GM12878 (cell line): Measurements from ENCODE around the gene SHC3. TPM values are rescaled to one million over a fixed set of nuclear protein-coding genes. Genes with fewer than 3 reads are reported as not detected.

Experiments used
- ATAC-seq: fragments of 200-7000 bp; cut with Tn5 transposase; 3 replicates; pipeline ENCODE4 v1.9.1; 2020; ENCODE audit warnings: mild to moderate bottlenecking, moderate library complexity
- BruUV-seq: library from RNA; stranded (reverse); fragments of 400-500 nt; replicated peaks from 2 replicates; lab custom pipeline; 2021; lab: Mats Ljungman, UMichigan
- CTCF ChIA-PET: fragments of 300-600 bp; sonication (Branson Sonifier 250); formaldehyde crosslinking; extraction: SDS; loops from one replicate; lab custom pipeline; 2021; ENCODE audit warnings: inconsistent platforms; lab: Yijun Ruan, JAX
- POLR2A ChIA-PET: fragments of 350-600 bp; formaldehyde crosslinking; extraction: SDS; loops from one replicate; lab custom pipeline; 2021; ENCODE audit warnings: inconsistent platforms; lab: Charles Lee
- RAD21 ChIA-PET: fragments of 300-600 bp; sonication (Branson Sonifier 250); formaldehyde crosslinking; loops from one replicate; lab custom pipeline; 2023; ENCODE audit warnings: antibody characterized with exemption; ENCODE audit not compliant: unreplicated experiment; lab: Charles Lee
- SMC1A ChIA-PET: fragments of 300-600 bp; sonication (Branson Sonifier 250); formaldehyde crosslinking; loops from one replicate; lab custom pipeline; 2023; ENCODE audit not compliant: unreplicated experiment, uncharacterized antibody; lab: Charles Lee
- DNase-seq: peaks from one replicate; pipeline ENCODE4 v3.0.0-alpha.2; 2011; ENCODE audit warnings: low read depth, low spot score
- FAIRE-seq: peaks from 3 replicates; lab custom pipeline; 2011; peaks lifted over from hg19 to GRCh38; lab: Jason Lieb, UNC
- H2AFZ ChIP-seq: 2 replicates; pipeline ENCODE4 v1.6.0; 2011; ENCODE audit warnings: low read depth, low read length, control low read depth; ENCODE audit not compliant: control insufficient read depth
- H3K27ac ChIP-seq: 2 replicates; pipeline ENCODE4 v1.5.1; 2011; ENCODE audit warnings: control low read depth; ENCODE audit not compliant: control insufficient read depth, insufficient read depth
- H3K27me3 ChIP-seq, 2 experiments: replicated peaks in 1 of 2; 2 replicates each; pipeline versions ENCODE4 v1.6.0 to v1.6.1; 2011; ENCODE audit warnings: low read length in 1 of 2; ENCODE audit not compliant: control insufficient read depth in 2 of 2, insufficient read depth in 2 of 2
- H3K36me3 ChIP-seq, 2 experiments: 2 replicates each; pipeline ENCODE4 v1.5.1; 2011; ENCODE audit warnings: low read length in 1 of 2; ENCODE audit not compliant: control insufficient read depth in 2 of 2, insufficient read depth in 2 of 2
- H3K4me1 ChIP-seq: 2 replicates; pipeline ENCODE4 v1.6.1; 2011; ENCODE audit warnings: mild to moderate bottlenecking, low read length, moderate library complexity, mixed read lengths; ENCODE audit not compliant: control insufficient read depth, insufficient read depth
- H3K4me2 ChIP-seq: 2 replicates; pipeline ENCODE4 v1.6.0; 2011; ENCODE audit warnings: control low read depth; ENCODE audit not compliant: control insufficient read depth, insufficient read depth
- H3K4me3 ChIP-seq: fragments of 200-600 bp; sonication (generic); 2 replicates; pipeline ENCODE4 v1.5.1; 2016
- H3K79me2 ChIP-seq: 2 replicates; pipeline ENCODE4 v1.6.0; 2011; ENCODE audit warnings: low read length; ENCODE audit not compliant: control insufficient read depth, insufficient read depth
- H3K9ac ChIP-seq: 2 replicates; pipeline ENCODE4 v1.8.0; 2011; ENCODE audit warnings: low read length, control low read depth, mixed read lengths; ENCODE audit not compliant: control insufficient read depth, insufficient read depth
- H3K9me3 ChIP-seq: replicated peaks from 3 replicates; pipeline ENCODE4 v1.5.1; 2011; ENCODE audit warnings: mild to moderate bottlenecking, low read length; ENCODE audit not compliant: control insufficient read depth, insufficient read depth
- H4K20me1 ChIP-seq: 2 replicates; pipeline ENCODE4 v1.6.0; 2011; ENCODE audit not compliant: control insufficient read depth, insufficient read depth
- CHD4 ChIP-seq: fragments of 200-600 bp; sonication (generic); IDR thresholded peaks from 2 replicates; pipeline ENCODE4 v1.6.1; 2016; ENCODE audit warnings: mild to moderate bottlenecking
- DPF2 ChIP-seq: fragments of 450-650 bp; IDR thresholded peaks from 2 replicates; pipeline ENCODE4 v1.6.1; 2017; ENCODE audit warnings: mild to moderate bottlenecking
- EZH2 ChIP-seq: IDR thresholded peaks from 2 replicates; pipeline ENCODE4 v1.6.1; 2012; ENCODE audit warnings: low read depth, mild to moderate bottlenecking, control low read depth, inconsistent platforms, low read length, borderline replicate concordance; ENCODE audit not compliant: control insufficient read depth
- FOXK2 ChIP-seq: fragments of 450-650 bp; IDR thresholded peaks from 2 replicates; pipeline ENCODE4 v1.6.1; 2017; ENCODE audit warnings: mild to moderate bottlenecking, moderate library complexity
- GABPA ChIP-seq: IDR thresholded peaks from 2 replicates; pipeline ENCODE4 v1.6.1; 2014; ENCODE audit warnings: antibody characterized with exemption, low read depth, mild to moderate bottlenecking, inconsistent platforms
- HDAC6 ChIP-seq: fragments of 200-600 bp; sonication (generic); IDR thresholded peaks from one replicate; pipeline ENCODE4 v1.8.0; 2017; ENCODE audit warnings: antibody characterized with exemption; ENCODE audit not compliant: unreplicated experiment
- KAT2A ChIP-seq: conservative IDR thresholded peaks from 2 replicates; pipeline ENCODE4 v1.6.1; 2011; ENCODE audit warnings: low read depth, low read length; ENCODE audit not compliant: control insufficient read depth
- LARP7 ChIP-seq: fragments of 450-650 bp; IDR thresholded peaks from 2 replicates; pipeline ENCODE4 v1.6.1; 2017; ENCODE audit warnings: mild to moderate bottlenecking
- MTA2 ChIP-seq: fragments of 450-650 bp; IDR thresholded peaks from 2 replicates; pipeline ENCODE4 v1.6.1; 2016; ENCODE audit warnings: low read depth, mild to moderate bottlenecking, moderate library complexity
- MXI1 ChIP-seq: fragments of 150-350 bp; IDR thresholded peaks from 2 replicates; pipeline ENCODE4 v1.6.1; 2011; ENCODE audit warnings: low read depth, mild to moderate bottlenecking, inconsistent platforms, low read length, improper control_type of control experiment
- NFXL1 ChIP-seq: fragments of 450-650 bp; IDR thresholded peaks from 2 replicates; pipeline ENCODE4 v1.6.1; 2017; ENCODE audit warnings: antibody characterized with exemption, mild to moderate bottlenecking, borderline replicate concordance
- NRF1 ChIP-seq: conservative IDR thresholded peaks from 2 replicates; pipeline ENCODE4 v1.6.1; 2011; ENCODE audit warnings: mild to moderate bottlenecking, low read depth, low read length, improper control_type of control experiment
- RAD21 ChIP-seq: IDR thresholded peaks from 2 replicates; pipeline ENCODE4 v1.6.1; 2011; ENCODE audit warnings: mild to moderate bottlenecking, low read depth, low read length, moderate library complexity; ENCODE audit not compliant: insufficient read depth
- RELB ChIP-seq: fragments of 450-650 bp; IDR thresholded peaks from 2 replicates; pipeline ENCODE4 v1.6.1; 2017; ENCODE audit warnings: low read depth, mild to moderate bottlenecking, moderate library complexity
- SPI1 ChIP-seq: IDR thresholded peaks from 2 replicates; pipeline ENCODE4 v1.6.1; 2011; ENCODE audit warnings: low read depth, mild to moderate bottlenecking, low read length, moderate library complexity, borderline replicate concordance; ENCODE audit not compliant: insufficient read depth
- STAT1 ChIP-seq: fragments of 450-650 bp; conservative IDR thresholded peaks from 2 replicates; pipeline ENCODE4 v1.6.1; 2014; ENCODE audit warnings: antibody characterized with exemption, mild to moderate bottlenecking
- WGBS: methylation state at CpG from one replicate; pipeline ENCODE4 v1.1.6; 2016; ENCODE audit warnings: low lambda C conversion rate; ENCODE audit not compliant: insufficient replicate concordance, insufficient coverage; ENCODE audit errors: missing lambda C conversion rate; 5-methylcytosine and 5-hydroxymethylcytosine counted together
- in situ Hi-C: fragments of 300-500 bp; cut with MboI; formaldehyde crosslinking; loops from 9 replicates; pipeline ENCODE4 v1.14.3; 2018; ENCODE audit warnings: mixed read lengths
- intact Hi-C: fragments of 100-400 bp; cut with micrococcal nuclease; formaldehyde crosslinking; loops from one replicate; pipeline ENCODE4 v1.14.2; 2022; ENCODE audit not compliant: unreplicated experiment
- polyA plus RNA-seq, 11 experiments: library from polyadenylated mRNA; depleted of rRNA in 4 of 11; unstranded in 6 of 11; stranded (reverse) in 5 of 11; fragments of >200 nt; fragmentation: Nextera tagmentation in 4 of 11; fragmentation: Illumina TruSeq in 1 of 11; extraction: Ambion mirVana in 4 of 11; extraction: Trizol in 1 of 11; gene quantifications; 1 replicate in 1 of 11; 2 replicates in 10 of 11; pipeline versions ENCODE4 v1.2.1 to v1.2.3, GENCODE V29; 2011 to 2016; ENCODE audit warnings: inconsistent platforms in 2 of 11, missing spikeins in 2 of 11, low read depth in 1 of 11
- total RNA-seq, 4 experiments: library from RNA; depleted of rRNA in 3 of 4; stranded (reverse); fragments of >200 nt in 3 of 4; fragmentation: Illumina TruSeq in 1 of 4; extraction: Trizol in 1 of 4; gene quantifications; 2 replicates each; pipeline versions ENCODE4 v1.2.1 to v1.2.3, GENCODE V29; 2013 to 2021
- TF ChIP-seq, protein P1 (sequence below): fragments of 450-650 bp; IDR thresholded peaks from 2 replicates; pipeline ENCODE4 v1.6.1; 2017; ENCODE audit warnings: mild to moderate bottlenecking, low read depth, inconsistent platforms; ENCODE audit not compliant: poor library complexity, severe bottlenecking

The SHC3 gene
- total and polyA plus RNA-seq, 10 of the 15 experiments (the other 5 are each of a cell fraction or from before 2014, with no cell fraction given), result 0.01 to 0.06 TPM; not detected in 8

GRCh38 chr9:88979791-88980190, 198.8 kb downstream of the SHC3 start:
- no peak for ATAC-seq
- 8% methylated on average over 2 of the region's 2 CpGs for WGBS
- H3K9me3 ChIP-seq, result no peaks in the 10 kb centered on the region
- in situ Hi-C loops (no loop called here), intact Hi-C loops (no loop called here)
- ChIA-PET POLR2A (no interaction called here), SMC1A (no interaction called here), RAD21 (no interaction called here)
- no peak overlapping the region for H3K4me3 ChIP-seq
- no peak for DNase-seq
- H3K9ac ChIP-seq, result no peak overlapping the region
- H3K4me1 ChIP-seq, result no peaks in the 10 kb centered on the region
- H3K4me2 ChIP-seq, result no peak overlapping the region
- no TSS peak for BruUV-seq
- no peaks in the 10 kb centered on the region for H4K20me1 ChIP-seq
- no peak overlapping the region for H3K27ac ChIP-seq
- H3K79me2 ChIP-seq, result no peaks in the 10 kb centered on the region
- H3K36me3 ChIP-seq, result no peaks in the 10 kb centered on the region
- no peak overlapping the region for H2AFZ ChIP-seq
- H3K27me3 ChIP-seq, result no peaks in the 10 kb centered on the region; a peak in 2 of 4 replicates
- no peak for TF ChIP-seq GABPA
- no peak for TF ChIP-seq NRF1
- TF ChIP-seq DPF2, result no peak
- no peak for TF ChIP-seq HDAC6
- TF ChIP-seq, all 136 proteins: peak for 0
- CTCF ChIA-PET, result no interaction called here
- FAIRE-seq, result no peak

GRCh38 chr9:88979021-88979420, 199.6 kb downstream of the SHC3 start:
- intact Hi-C loops, result no loop called here
- no TSS peak for BruUV-seq
- ChIA-PET SMC1A (no interaction called here), CTCF (no interaction called here), RAD21 (no interaction called here), POLR2A (no interaction called here)
- in situ Hi-C loops, result no loop called here
- Histone ChIP-seq H3K9me3 (no peaks in the 10 kb centered on the region), H2AFZ (no peak overlapping the region), H4K20me1 (no peaks in the 10 kb centered on the region), H3K4me1 (no peaks in the 10 kb centered on the region), H3K4me2 (no peak overlapping the region), H3K36me3 (no peaks in the 10 kb centered on the region), H3K27ac (no peak overlapping the region), H3K79me2 (no peaks in the 10 kb centered on the region), H3K9ac (no peak overlapping the region), H3K27me3 (no peaks in the 10 kb centered on the region; a peak in 1 of 4 replicates), H3K4me3 (no peak overlapping the region)
- DNase-seq (no peak), FAIRE-seq (no peak), ATAC-seq (no peak)
- WGBS, result 45% methylated on average over 2 of the region's 2 CpGs
- TF ChIP-seq SPI1, result no peak
- TF ChIP-seq LARP7, result no peak
- no peak for TF ChIP-seq NFXL1
- TF ChIP-seq KAT2A, result no peak
- no peak for TF ChIP-seq MXI1
- no peak for TF ChIP-seq STAT1
- TF ChIP-seq CHD4, result no peak
- no peak for TF ChIP-seq MTA2
- TF ChIP-seq, protein P1, sequence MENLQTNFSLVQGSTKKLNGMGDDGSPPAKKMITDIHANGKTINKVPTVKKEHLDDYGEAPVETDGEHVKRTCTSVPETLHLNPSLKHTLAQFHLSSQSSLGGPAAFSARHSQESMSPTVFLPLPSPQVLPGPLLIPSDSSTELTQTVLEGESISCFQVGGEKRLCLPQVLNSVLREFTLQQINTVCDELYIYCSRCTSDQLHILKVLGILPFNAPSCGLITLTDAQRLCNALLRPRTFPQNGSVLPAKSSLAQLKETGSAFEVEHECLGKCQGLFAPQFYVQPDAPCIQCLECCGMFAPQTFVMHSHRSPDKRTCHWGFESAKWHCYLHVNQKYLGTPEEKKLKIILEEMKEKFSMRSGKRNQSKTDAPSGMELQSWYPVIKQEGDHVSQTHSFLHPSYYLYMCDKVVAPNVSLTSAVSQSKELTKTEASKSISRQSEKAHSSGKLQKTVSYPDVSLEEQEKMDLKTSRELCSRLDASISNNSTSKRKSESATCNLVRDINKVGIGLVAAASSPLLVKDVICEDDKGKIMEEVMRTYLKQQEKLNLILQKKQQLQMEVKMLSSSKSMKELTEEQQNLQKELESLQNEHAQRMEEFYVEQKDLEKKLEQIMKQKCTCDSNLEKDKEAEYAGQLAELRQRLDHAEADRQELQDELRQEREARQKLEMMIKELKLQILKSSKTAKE, result no peak
- no peak for TF ChIP-seq FOXK2
- TF ChIP-seq EZH2, result no peak
- no peak for TF ChIP-seq RELB
- TF ChIP-seq RAD21, result no peak
